Sigmoid colon (tissue), 4 donors: ENCODE data around the gene KCNIP4.

Experiments
- EP300 ChIP-seq, 4 donors: sonication (generic); formaldehyde crosslinking; IDR thresholded peaks; one replicate each; pipeline ENCODE4 v1.6.1; 2017; ENCODE audit warnings: antibody characterized with exemption in 4 of 4
- POLR2A ChIP-seq, 2 donors: fragments of 450-650 bp; IDR thresholded peaks; one replicate each; pipeline ENCODE4 v1.6.1; 2016; ENCODE audit warnings: antibody characterized with exemption in 2 of 2, mild to moderate bottlenecking in 2 of 2, moderate library complexity in 2 of 2
- POLR2AphosphoS5 ChIP-seq, 4 donors: sonication (generic); formaldehyde crosslinking; IDR thresholded peaks; one replicate each; pipeline ENCODE4 v1.6.1; 2017; ENCODE audit warnings: antibody characterized with exemption in 4 of 4
- TF ChIP-seq, protein P1 (sequence below), 4 experiments: fragments of 450-650 bp in 3 of 4; fragments of 200-600 bp in 1 of 4; IDR thresholded peaks; one replicate each; pipeline ENCODE4 v1.5.1; 2016 to 2019; ENCODE audit warnings: antibody characterized with exemption in 4 of 4, mild to moderate bottlenecking in 3 of 4, moderate library complexity in 2 of 4

- TF ChIP-seq POLR2AphosphoS5 (IDR thresholded peaks at IDR 0.05) (no peak), POLR2A (IDR thresholded peaks at IDR 0.05) (no peak), EP300 (IDR thresholded peaks at IDR 0.05) (no peak)
- TF ChIP-seq, protein P1, sequence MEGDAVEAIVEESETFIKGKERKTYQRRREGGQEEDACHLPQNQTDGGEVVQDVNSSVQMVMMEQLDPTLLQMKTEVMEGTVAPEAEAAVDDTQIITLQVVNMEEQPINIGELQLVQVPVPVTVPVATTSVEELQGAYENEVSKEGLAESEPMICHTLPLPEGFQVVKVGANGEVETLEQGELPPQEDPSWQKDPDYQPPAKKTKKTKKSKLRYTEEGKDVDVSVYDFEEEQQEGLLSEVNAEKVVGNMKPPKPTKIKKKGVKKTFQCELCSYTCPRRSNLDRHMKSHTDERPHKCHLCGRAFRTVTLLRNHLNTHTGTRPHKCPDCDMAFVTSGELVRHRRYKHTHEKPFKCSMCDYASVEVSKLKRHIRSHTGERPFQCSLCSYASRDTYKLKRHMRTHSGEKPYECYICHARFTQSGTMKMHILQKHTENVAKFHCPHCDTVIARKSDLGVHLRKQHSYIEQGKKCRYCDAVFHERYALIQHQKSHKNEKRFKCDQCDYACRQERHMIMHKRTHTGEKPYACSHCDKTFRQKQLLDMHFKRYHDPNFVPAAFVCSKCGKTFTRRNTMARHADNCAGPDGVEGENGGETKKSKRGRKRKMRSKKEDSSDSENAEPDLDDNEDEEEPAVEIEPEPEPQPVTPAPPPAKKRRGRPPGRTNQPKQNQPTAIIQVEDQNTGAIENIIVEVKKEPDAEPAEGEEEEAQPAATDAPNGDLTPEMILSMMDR (IDR thresholded peaks at IDR 0.05) = no peak
These were observed 757.3 kb downstream of the KCNIP4 start for GRCh38 chr4:21191317-21191716.
